Measurements from ENCODE around the gene MAPKAPK2.

- no peak for TF ChIP-seq CTCF (IDR thresholded peaks at IDR 0.05)
- no peak for TF ChIP-seq ZFX (IDR thresholded peaks at IDR 0.05; ENCODE audit: borderline replicate concordance)
These were observed 29.2 kb upstream of the MAPKAPK2 start for GRCh38 chr1:206655471-206655882.

All from 22Rv1 (cell line).